Esophagus (tissue), 2 donors: ENCODE measurements around the gene ZFHX3. TPM values are rescaled to one million over a fixed set of nuclear protein-coding genes. Genes with fewer than 3 reads are reported as not detected.

Source experiments
- H3K27ac ChIP-seq, 2 donors: one replicate each; pipeline ENCODE4 v1.5.1; 2013; ENCODE audit warnings: low read depth in 2 of 2, mild to moderate bottlenecking in 2 of 2, inconsistent platforms in 1 of 2, low read length in 1 of 2, moderate library complexity in 1 of 2
- H3K27me3 ChIP-seq, 2 donors: one replicate each; pipeline ENCODE4 v1.6.1; 2013; ENCODE audit warnings: low read length in 2 of 2, control low read depth in 1 of 2, mild to moderate bottlenecking in 1 of 2; ENCODE audit not compliant: insufficient read depth in 2 of 2, control insufficient read depth in 1 of 2
- H3K36me3 ChIP-seq, 2 donors: one replicate each; pipeline ENCODE4 v1.6.1; 2013; ENCODE audit warnings: low read length in 1 of 2; ENCODE audit not compliant: control insufficient read depth in 2 of 2, insufficient read depth in 2 of 2
- H3K4me1 ChIP-seq, 2 donors: one replicate each; pipeline ENCODE4 v1.6.1; 2013; ENCODE audit warnings: low read length in 1 of 2; ENCODE audit not compliant: control insufficient read depth in 2 of 2, insufficient read depth in 2 of 2
- H3K4me3 ChIP-seq, 2 donors: one replicate each; pipeline ENCODE4 v1.5.1; 2013; ENCODE audit warnings: low read length in 2 of 2, mild to moderate bottlenecking in 2 of 2, low read depth in 1 of 2, moderate library complexity in 1 of 2
- H3K9me3 ChIP-seq, 2 donors: one replicate each; pipeline ENCODE4 v1.6.1; 2013; ENCODE audit warnings: mild to moderate bottlenecking in 2 of 2, low read depth in 1 of 2, low read length in 1 of 2, moderate library complexity in 1 of 2; ENCODE audit not compliant: control insufficient read depth in 2 of 2, insufficient read depth in 1 of 2
- WGBS, 2 donors: extraction: QIAGEN DNeasy Blood & Tissue Kit; methylation state at CpG; one replicate each; pipeline ENCODE4 v1.1.7; 2013; 5-methylcytosine and 5-hydroxymethylcytosine counted together
- polyA plus RNA-seq, 2 donors: library from polyadenylated mRNA; stranded (reverse); fragments of 200-250 nt; gene quantifications; one replicate each; pipeline ENCODE4 v1.2.3, GENCODE V29; 2013
- donor health status: healthy with polysubstance abuse.
- donor health status: Bipolar disorder and iron deficiency.

ZFHX3 gene
- polyA plus RNA-seq, 2 donors, result 0.62 to 1.1 TPM

DNA sequence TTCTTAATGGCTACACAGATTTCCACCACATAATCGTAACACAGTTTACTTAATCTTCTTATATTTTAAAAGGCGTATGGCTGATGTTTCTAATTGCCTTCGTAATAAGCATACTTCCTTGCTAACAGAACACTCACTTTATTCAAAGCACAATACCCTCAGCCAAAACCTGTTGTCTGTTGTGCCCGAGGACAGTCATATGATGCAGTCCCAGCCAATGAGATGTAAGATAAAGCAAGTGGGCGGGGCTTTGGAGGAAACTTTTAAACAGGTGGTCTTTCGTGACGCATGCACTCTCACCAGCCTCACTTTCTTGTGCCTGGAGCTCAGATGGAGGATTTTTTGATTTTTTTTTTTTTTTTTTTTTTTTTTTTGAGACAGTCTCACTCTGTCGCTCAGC is 174.1 kb downstream of the ZFHX3 start:
- Histone ChIP-seq H3K36me3 (no peaks in the 10 kb centered on the region), H3K27me3 (no peaks in the 10 kb centered on the region), H3K4me3 (no peak overlapping the region), H3K4me1 (peaks cover 4 to 10% of the 10 kb centered on the region in 2 donors), H3K9me3 (no peaks in the 10 kb centered on the region), H3K27ac (no peak overlapping the region)
- WGBS, 2 donors, result 96% methylated on average over 8 of the region's 8 CpGs

DNA sequence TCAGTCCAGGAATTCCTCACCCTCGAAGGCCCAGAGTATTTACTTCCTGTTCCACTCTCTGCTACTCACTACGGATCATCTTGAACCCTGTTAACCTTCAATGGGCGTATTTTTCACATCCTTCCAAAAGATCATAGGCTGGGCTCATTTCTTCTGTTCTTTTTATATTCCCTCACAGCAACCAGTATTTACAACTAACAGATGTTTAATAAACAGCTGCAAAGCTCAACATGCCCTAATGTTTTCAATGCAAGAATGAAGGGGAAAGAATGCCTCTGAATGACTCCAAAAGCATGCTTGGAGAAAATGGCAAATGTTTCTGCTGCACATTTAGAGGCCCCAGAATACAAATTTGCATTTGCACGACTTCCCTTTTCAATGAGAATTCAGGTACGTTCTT is 174.9 kb downstream of the ZFHX3 start:
- Histone ChIP-seq H3K9me3 (no peaks in the 10 kb centered on the region), H3K4me3 (no peak overlapping the region), H3K4me1 (peaks cover 4 to 10% of the 10 kb centered on the region in 2 donors), H3K36me3 (no peaks in the 10 kb centered on the region), H3K27ac (no peak overlapping the region), H3K27me3 (no peaks in the 10 kb centered on the region)
- WGBS, 2 donors, result 78 to 82% methylated on average over 5 of the region's 5 CpGs

DNA sequence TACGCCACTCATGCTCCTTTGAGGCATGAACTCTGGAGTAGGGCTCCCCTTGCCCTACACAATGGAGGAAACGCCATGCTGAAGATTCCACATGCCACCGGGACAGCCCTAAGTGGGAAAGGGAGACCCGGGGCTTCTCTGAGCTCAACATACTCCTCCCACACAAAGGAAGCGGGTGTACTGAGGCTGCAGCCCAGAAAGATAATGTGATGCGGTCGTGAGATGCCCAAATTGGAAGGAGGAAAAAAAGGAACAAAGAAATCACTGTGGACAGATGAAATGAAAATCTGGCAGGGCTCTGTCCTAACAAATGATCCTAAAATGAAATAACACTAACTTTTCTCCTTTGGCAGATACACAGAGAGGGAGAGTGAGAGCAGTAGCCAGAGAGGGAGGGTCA is 182.1 kb downstream of the ZFHX3 start:
- Histone ChIP-seq H3K4me1 (peaks cover 0 to 2% of the 10 kb centered on the region in 2 donors), H3K9me3 (no peaks in the 10 kb centered on the region), H3K36me3 (peaks cover 3 to 5% of the 10 kb centered on the region in 2 donors), H3K27me3 (no peaks in the 10 kb centered on the region), H3K27ac (no peak overlapping the region), H3K4me3 (no peak overlapping the region)
- 90 to 95% methylated on average over 7 of the region's 7 CpGs for WGBS, 2 donors

DNA sequence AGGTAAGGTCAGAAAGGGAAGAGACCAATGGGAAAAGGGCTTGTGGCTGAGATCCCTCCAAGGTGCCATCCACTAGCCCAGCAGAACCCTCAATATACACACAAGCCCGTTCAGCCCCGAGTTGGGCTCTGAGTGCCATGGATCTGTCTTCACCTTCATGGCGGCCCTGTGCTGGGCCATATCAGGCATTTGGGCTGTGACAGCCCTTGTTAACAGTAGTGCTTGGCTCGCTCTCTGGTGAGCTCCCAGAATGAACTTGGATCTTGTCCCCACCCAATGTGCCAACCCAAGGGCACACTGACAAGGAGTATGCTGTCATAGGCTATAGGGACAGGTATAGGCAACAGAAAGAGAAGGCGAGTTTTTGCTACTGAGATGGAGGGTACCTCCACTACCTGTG is 182.7 kb downstream of the ZFHX3 start:
- Histone ChIP-seq H3K36me3 (peaks cover 3 to 5% of the 10 kb centered on the region in 2 donors), H3K4me3 (no peak overlapping the region), H3K27me3 (no peaks in the 10 kb centered on the region), H3K4me1 (peaks cover 0 to 2% of the 10 kb centered on the region in 2 donors), H3K27ac (no peak overlapping the region), H3K9me3 (no peaks in the 10 kb centered on the region)
- WGBS, 2 donors, result 94 to 98% methylated on average over 5 of the region's 5 CpGs

DNA sequence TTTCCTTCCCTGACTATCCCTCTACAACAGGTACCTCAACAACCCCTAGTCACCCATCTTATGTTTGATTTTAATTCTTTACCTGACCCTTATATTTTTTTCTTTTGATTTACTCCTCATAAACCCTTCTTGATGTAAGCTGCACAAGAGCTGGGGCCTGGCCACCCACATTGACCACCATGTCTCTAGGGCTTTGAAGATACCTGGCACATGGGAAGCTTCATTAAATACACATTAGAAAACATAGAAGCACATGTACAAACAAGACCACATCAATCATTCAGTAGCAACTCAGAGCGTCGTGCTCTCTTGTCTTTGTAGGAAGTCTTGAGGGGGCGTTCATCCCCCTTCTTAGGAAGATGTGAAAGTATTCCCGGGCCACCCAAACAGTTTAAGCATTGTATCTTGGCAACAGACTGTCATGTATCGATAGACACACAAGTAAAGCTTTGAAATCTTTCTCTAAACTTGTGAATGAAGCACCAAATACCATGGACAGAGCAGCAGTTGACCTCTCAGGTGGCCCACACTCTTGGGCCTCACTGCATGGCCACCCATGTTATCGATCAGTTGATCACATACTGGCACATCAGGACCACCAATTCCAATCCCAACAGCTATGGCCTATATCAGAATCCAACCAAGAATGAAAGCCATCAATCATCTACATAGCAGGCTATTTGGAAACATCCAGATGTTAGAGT is 183.6 kb downstream of the ZFHX3 start:
- Histone ChIP-seq H3K36me3 (peaks cover 3 to 5% of the 10 kb centered on the region in 2 donors), H3K9me3 (no peaks in the 10 kb centered on the region), H3K27ac (no peak overlapping the region), H3K27me3 (no peaks in the 10 kb centered on the region), H3K4me3 (no peak overlapping the region), H3K4me1 (peaks cover 0 to 2% of the 10 kb centered on the region in 2 donors)
- 73 to 81% methylated on average over 6 of the region's 6 CpGs for WGBS, 2 donors

DNA sequence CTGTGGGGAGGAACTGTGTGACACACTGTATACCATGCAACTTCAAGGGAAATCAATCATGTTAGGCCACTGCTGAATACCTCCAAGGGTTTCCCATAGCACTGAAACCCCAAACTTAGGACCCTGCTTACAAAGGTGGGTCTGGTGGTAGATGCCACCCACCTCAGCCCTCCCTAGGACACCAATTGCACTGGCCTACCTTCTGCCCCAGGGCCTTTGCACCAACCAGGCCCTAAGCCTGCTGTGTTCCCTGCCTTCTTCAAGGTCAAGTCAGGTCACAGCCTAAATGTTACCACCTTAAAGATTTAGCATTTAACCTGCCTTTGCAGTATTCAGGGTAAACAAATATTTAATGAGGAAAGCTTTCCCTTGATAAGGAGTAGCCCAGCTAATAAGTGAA is 185.8 kb downstream of the ZFHX3 start:
- Histone ChIP-seq H3K9me3 (no peaks in the 10 kb centered on the region), H3K27ac (no peak overlapping the region), H3K4me3 (no peak overlapping the region), H3K4me1 (peaks cover 2% of the 10 kb centered on the region in 2 donors), H3K27me3 (no peaks in the 10 kb centered on the region), H3K36me3 (peaks cover 2 to 5% of the 10 kb centered on the region in 2 donors)

DNA sequence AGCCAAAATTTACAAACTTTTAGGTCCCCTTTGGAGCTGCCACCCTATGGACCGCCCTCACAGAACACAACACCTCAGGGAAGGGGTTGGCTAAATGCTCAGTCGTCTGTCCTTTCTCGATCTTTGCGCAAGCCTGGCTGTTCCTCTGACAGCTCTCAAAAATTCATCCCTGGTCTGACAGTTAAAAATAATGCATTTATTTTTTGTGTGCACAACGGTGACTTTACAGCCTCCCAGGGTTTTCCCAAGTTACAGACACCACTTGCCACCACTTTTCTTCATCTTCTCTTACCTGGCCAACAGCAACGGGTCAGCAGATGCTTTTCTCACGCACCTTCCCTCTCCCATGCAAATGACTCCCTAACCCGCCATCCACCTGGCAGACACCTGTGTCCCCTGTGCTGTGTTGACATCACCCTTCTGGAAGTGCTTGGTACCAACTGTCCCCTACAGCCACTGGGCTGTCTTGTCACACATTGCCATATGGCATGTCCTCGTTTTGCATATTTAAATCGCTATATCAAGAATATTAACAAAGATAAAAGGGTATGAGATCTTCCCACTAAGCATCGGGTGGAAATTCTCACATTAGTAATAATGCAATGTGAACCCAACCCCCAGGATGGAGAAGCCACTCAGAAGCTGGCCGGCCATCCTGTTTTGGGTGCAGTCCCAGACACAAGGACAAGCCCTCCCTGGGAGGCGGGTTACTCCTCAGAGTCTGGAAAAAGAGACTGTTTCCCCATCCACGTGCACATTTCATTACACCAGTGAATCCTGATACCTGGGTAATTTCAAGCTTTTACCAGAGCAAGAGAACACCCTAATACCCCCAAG is 187.0 kb downstream of the ZFHX3 start:
- 86 to 88% methylated on average over 14 of the region's 14 CpGs for WGBS, 2 donors

DNA sequence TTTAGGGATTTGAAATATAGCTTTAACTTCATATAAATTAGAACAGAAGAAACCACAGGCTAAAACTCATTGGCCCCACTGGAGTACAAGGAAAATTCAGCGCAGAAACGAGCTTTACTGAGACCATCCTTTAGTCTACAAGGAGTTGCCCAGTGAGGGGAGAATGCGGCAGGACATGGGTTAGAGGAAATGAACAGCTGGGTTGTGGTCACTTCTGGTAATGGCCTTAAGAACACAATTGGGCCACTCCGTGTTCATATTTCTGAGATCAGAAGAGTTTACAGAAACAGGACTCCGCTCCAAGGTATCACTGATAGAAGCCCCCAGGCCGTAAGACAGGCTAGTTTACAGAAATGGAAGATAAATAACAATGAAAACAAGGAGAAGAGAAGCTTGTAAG is 188.3 kb downstream of the ZFHX3 start:
- no peaks in the 10 kb centered on the region for H3K9me3 ChIP-seq
- H3K4me1 ChIP-seq, result peaks cover 2% of the 10 kb centered on the region in 2 donors
- 93 to 97% methylated on average over 6 of the region's 6 CpGs for WGBS, 2 donors
- no peak overlapping the region for H3K4me3 ChIP-seq
- H3K27ac ChIP-seq, result no peak overlapping the region
- H3K36me3 ChIP-seq, result no peaks in the 10 kb centered on the region
- H3K27me3 ChIP-seq, result no peaks in the 10 kb centered on the region

More for the DNA sequence above, 187.0 kb downstream of the ZFHX3 start:
- peaks cover 2% of the 10 kb centered on the region in 2 donors for H3K4me1 ChIP-seq
- no peak overlapping the region for H3K27ac ChIP-seq
- H3K36me3 ChIP-seq, result peaks cover 0 to 5% of the 10 kb centered on the region in 2 donors
- H3K9me3 ChIP-seq, result no peaks in the 10 kb centered on the region
- no peaks in the 10 kb centered on the region for H3K27me3 ChIP-seq
- no peak overlapping the region for H3K4me3 ChIP-seq

DNA sequence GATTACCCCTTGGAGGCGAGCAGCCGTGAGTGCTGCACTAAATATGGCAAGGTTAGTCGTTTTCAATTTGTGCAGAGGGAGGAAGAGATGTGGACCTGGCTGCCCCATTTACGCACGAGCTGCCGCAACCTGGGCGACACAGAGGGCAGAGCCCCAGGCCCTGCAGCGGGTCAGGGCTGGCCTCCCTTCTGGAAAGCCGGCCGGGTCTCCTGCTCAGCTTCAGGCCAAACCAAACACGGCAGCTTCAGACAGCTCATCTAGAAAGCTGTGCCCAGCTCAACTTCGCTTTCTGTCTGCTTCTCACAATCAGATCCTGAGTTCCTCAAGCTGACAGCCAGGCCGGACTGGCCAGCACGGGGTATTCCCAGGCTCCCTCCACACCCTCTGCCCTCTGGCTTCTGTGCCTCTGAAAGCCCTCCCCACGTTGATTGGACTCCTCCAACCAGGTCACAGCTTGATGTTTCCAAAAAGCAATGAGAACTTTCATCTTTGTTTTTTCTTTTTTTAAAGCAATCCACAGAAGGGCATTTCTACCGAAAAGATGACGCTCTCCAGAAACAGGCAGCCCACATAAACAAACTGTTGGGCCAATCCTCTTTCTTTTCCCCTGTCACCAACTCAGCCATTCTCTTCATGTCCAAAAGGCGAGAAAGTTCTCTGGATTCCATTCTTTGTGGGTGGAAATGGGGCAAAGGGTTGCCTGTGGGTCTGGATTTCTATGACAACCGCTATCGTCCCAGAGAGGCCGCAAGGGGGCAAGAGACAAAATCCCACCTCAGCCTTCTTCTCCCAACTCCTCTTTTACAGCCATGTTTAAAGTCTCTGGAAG is 189.0 kb downstream of the ZFHX3 start:
- no peak overlapping the region for H3K27ac ChIP-seq
- 67 to 75% methylated on average over 21 of the region's 21 CpGs for WGBS, 2 donors
- H3K36me3 ChIP-seq, result no peaks in the 10 kb centered on the region
- H3K9me3 ChIP-seq, result no peaks in the 10 kb centered on the region
- no peaks in the 10 kb centered on the region for H3K27me3 ChIP-seq
- no peak overlapping the region for H3K4me3 ChIP-seq
- H3K4me1 ChIP-seq, result peaks cover 2% of the 10 kb centered on the region in 2 donors
